Left lung (tissue), 10 donors: Measurements from ENCODE around the gene BMAL1. TPM values are rescaled to one million over a fixed set of nuclear protein-coding genes. Genes with fewer than 3 reads are reported as not detected.

Experiments used
- ATAC-seq: fragments of 200-7000 bp; cut with Tn5 transposase; one replicate; pipeline ENCODE4 v1.9.1; 2020; ENCODE audit warnings: moderate library complexity
- DNase-seq, 4 donors: peaks; one replicate each; pipeline ENCODE4 v3.0.0-alpha.2; 2013 to 2020
- H3K27ac ChIP-seq, 2 donors: fragments of 200-600 bp; sonication (generic) in 1 of 2; one replicate each; pipeline versions ENCODE4 v1.5.0 to v1.8.0; 2020 to 2021
- H3K27me3 ChIP-seq, 2 donors: fragments of 200-600 bp; sonication (generic) in 1 of 2; one replicate each; pipeline versions ENCODE4 v1.5.0 to v1.8.0; 2020 to 2021
- H3K36me3 ChIP-seq, 2 donors: fragments of 200-600 bp; sonication (generic) in 1 of 2; one replicate each; pipeline versions ENCODE4 v1.5.0 to v1.8.0; 2020 to 2021
- H3K4me1 ChIP-seq, 2 donors: fragments of 200-600 bp; one replicate each; pipeline ENCODE4 v1.8.0; 2021
- H3K4me3 ChIP-seq, 2 donors: fragments of 200-600 bp; sonication (generic) in 1 of 2; one replicate each; pipeline versions ENCODE4 v1.5.0 to v1.8.0; 2020 to 2021; ENCODE audit warnings: mild to moderate bottlenecking in 1 of 2
- H3K9me3 ChIP-seq, 2 donors: fragments of 200-600 bp; sonication (generic) in 1 of 2; one replicate each; pipeline versions ENCODE4 v1.5.0 to v1.8.0; 2020 to 2021
- intact Hi-C, 2 donors: fragments of 100-400 bp; cut with DNase I; formaldehyde crosslinking; loops; one replicate each; pipeline versions ENCODE4 v1.11.2 to v1.14.2; 2022
- polyA plus RNA-seq, 6 donors: library from polyadenylated mRNA; unstranded; fragments of 120-200 nt; gene quantifications; one replicate each; pipeline ENCODE4 v1.2.1, GENCODE V29; 2013; ENCODE audit not compliant: insufficient read length in 6 of 6
- total RNA-seq, 2 donors: library from RNA; stranded (reverse); fragmentation: NEBNext Ultra II Directional; extraction: Animal tissue kit (Norgen Biotek cat#: 25700); gene quantifications; one replicate each; pipeline ENCODE4 v1.2.1, GENCODE V29; 2021
- TF ChIP-seq, protein P1 (sequence below), 2 donors: fragments of 200-600 bp; sonication (generic) in 1 of 2; IDR thresholded peaks; one replicate each; pipeline versions ENCODE4 v1.5.0 to v1.8.0; 2021; ENCODE audit warnings: antibody characterized with exemption in 2 of 2
- donor health status: DM: no; HTN: yes; CAD: no.
- donor health status: DM: no; HTN: no; CAD: no.

Gene BMAL1
- total and polyA plus RNA-seq, 8 donors = 10.2 to 31.6 (median 12.5) TPM

DNA sequence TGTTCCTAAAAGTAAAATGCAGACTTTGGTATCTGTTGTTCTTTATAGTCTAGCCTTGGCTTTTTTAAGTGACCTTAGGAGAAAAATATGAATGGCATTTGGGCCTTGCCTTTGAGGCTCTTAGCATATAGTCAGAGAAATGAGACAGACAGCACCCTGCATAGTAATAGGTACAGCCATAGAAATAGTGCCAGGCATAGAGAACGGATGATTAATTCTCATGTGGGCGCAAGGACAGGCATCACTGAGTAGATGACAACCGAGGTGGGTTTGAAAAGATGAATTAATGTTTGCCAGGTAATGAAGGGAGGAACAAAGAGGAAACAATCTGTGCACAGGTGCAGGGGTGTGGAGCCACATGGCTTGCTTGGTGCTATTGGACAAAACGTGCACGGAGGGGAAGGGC, 90.5 kb downstream of the BMAL1 start:
- H3K36me3 ChIP-seq = peaks cover 3 to 96% of the 10 kb centered on the region in 2 donors
- peak; percentile 57 for ATAC-seq
- no peak overlapping the region for H3K4me3 ChIP-seq
- H3K27ac ChIP-seq = no peak overlapping the region
- no peaks in the 10 kb centered on the region for H3K4me1 ChIP-seq
- intact Hi-C loops = no loop called here
- no peak for DNase-seq
- TF ChIP-seq, protein P1, sequence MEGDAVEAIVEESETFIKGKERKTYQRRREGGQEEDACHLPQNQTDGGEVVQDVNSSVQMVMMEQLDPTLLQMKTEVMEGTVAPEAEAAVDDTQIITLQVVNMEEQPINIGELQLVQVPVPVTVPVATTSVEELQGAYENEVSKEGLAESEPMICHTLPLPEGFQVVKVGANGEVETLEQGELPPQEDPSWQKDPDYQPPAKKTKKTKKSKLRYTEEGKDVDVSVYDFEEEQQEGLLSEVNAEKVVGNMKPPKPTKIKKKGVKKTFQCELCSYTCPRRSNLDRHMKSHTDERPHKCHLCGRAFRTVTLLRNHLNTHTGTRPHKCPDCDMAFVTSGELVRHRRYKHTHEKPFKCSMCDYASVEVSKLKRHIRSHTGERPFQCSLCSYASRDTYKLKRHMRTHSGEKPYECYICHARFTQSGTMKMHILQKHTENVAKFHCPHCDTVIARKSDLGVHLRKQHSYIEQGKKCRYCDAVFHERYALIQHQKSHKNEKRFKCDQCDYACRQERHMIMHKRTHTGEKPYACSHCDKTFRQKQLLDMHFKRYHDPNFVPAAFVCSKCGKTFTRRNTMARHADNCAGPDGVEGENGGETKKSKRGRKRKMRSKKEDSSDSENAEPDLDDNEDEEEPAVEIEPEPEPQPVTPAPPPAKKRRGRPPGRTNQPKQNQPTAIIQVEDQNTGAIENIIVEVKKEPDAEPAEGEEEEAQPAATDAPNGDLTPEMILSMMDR (IDR thresholded peaks at IDR 0.05) = no peak
- H3K9me3 ChIP-seq = no peaks in the 10 kb centered on the region
- no peaks in the 10 kb centered on the region for H3K27me3 ChIP-seq

DNA sequence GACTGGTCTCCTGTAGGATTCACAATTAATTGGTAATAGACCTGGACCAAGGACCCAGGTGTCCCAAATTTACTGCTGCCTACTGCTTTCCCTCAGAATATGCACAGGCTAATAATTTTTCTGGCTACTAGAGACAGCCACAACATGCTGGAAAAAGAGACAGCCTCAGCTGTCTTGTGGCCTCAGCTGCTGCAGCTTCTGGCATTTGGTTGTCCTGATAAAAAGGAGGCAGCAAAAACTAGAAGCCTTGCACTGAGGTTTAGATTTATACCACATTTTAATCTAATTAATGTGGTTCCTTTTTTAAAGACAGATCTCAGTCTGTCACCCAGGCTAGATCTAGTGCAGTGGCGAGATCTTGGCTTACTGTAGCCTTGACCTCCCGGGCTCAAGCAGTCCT, 95.6 kb downstream of the BMAL1 start:
- TF ChIP-seq, protein P1 (IDR thresholded peaks at IDR 0.05) = no peak
- H3K27me3 ChIP-seq = no peaks in the 10 kb centered on the region
- H3K9me3 ChIP-seq = no peaks in the 10 kb centered on the region
- intact Hi-C loops = no loop called here
- H3K36me3 ChIP-seq = peaks cover 0 to 96% of the 10 kb centered on the region in 2 donors
- no peak overlapping the region for H3K27ac ChIP-seq
- no peak for ATAC-seq
- no peak overlapping the region for H3K4me3 ChIP-seq
- H3K4me1 ChIP-seq = no peaks in the 10 kb centered on the region
- DNase-seq = no peak

DNA sequence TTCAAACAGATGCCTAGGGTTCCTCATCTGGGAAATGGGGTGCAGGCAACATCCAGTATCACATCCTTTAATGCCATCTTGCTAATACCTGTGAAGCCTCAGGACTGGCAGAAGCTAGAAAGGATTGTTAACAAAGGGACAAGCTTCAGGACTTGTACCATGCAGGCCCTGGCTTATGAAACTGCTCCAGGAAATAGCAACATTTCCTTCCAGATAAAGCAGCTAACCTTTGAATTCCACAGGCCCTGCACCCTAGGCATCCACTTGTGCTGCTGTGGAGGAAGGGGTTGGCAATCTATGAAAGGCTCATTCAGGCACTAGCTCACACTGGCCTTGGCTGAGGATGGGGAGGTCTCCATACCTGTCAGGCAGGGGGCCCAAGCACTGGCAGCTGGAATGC, 98.2 kb downstream of the BMAL1 start:
- TF ChIP-seq, protein P1 (IDR thresholded peaks at IDR 0.05) = no peak
- ATAC-seq (no peak), DNase-seq (no peak)

DNA sequence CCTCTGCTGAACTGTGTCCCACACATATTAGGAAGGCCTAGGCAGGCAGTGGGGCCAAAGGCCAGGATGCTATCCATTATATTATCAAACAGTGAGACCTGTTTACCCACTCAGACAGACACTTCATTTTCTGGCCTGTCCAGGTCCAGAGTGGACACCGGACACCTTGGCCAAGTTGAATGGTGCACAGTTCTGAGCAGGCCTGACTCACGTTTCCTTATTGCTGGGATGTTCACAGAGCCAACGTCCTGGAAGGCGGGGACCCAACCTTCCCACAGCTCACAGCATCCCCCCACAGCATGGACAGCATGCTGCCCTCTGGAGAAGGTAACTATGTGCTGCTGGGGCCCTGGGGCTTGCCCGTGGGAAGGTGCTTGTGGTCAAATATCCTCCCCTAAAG, 98.8 kb downstream of the BMAL1 start:
- TF ChIP-seq, protein P1 (IDR thresholded peaks at IDR 0.05) = no peak
- Histone ChIP-seq H3K27ac (peak overlapping the region in 1 of 2 donors; percentile 14), H3K9me3 (no peaks in the 10 kb centered on the region), H3K27me3 (no peaks in the 10 kb centered on the region), H3K36me3 (peaks cover 0 to 90% of the 10 kb centered on the region in 2 donors), H3K4me1 (no peaks in the 10 kb centered on the region), H3K4me3 (no peak overlapping the region)
- ATAC-seq (no peak), DNase-seq (no peak)
- intact Hi-C loops = no loop called here

More for the DNA sequence above, 98.2 kb downstream of the BMAL1 start:
- Histone ChIP-seq H3K27ac (peak overlapping the region in 1 of 2 donors; percentile 14), H3K36me3 (peaks cover 0 to 90% of the 10 kb centered on the region in 2 donors), H3K4me3 (no peak overlapping the region), H3K4me1 (no peaks in the 10 kb centered on the region), H3K27me3 (no peaks in the 10 kb centered on the region), H3K9me3 (no peaks in the 10 kb centered on the region)
- intact Hi-C loops = no loop called here

DNA sequence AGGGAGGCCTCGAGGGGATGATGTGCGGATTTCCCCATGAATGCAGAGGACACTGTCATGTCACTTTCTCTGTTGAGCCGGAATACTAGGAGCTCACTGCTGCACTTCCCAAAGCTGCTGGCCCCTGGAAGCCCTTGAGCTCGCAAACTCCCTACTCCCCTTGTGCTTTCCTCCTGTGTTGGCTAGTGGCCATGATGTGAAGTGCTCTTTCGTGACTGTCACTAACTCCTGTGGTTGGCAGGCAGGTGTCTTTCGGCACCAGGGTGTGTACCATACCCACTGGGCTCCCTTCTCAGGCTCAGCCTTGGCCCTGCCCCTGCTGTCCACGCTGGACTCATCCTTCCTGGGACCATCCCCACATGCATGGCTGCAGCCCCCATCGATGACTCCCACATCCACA, 99.2 kb downstream of the BMAL1 start:
- Histone ChIP-seq H3K36me3 (peaks cover 0 to 90% of the 10 kb centered on the region in 2 donors), H3K9me3 (no peaks in the 10 kb centered on the region), H3K4me1 (no peaks in the 10 kb centered on the region), H3K4me3 (no peak overlapping the region), H3K27ac (no peak overlapping the region), H3K27me3 (no peaks in the 10 kb centered on the region)
- TF ChIP-seq, protein P1 (IDR thresholded peaks at IDR 0.05) = no peak
- DNase-seq (no peak), ATAC-seq (no peak)
- intact Hi-C loops = no loop called here
